HG02588 (cell line): ENCODE measurements around the gene CGB3.
"Not testable (repeated sequence)": the region's sequence is repeated elsewhere in the genome, so short reads cannot be mapped to it uniquely, and the experiment has no call there.

Source experiments
- ATAC-seq: cut with Tn5 transposase; IDR thresholded peaks from one replicate; pipeline ENCODE4 v1.9.1; 2021; ENCODE audit warnings: mild to moderate bottlenecking, moderate library complexity; ENCODE audit not compliant: unreplicated experiment

CGB3 gene

GRCh38 chr19:49024233-49024632 lies at the start of gene CGB3:
CGB3 (minus strand) TSS chr19:49024333; CDS start chr19:49023971, 362 bp downstream.
- ATAC-seq, result not testable (repeated sequence)

DNA sequence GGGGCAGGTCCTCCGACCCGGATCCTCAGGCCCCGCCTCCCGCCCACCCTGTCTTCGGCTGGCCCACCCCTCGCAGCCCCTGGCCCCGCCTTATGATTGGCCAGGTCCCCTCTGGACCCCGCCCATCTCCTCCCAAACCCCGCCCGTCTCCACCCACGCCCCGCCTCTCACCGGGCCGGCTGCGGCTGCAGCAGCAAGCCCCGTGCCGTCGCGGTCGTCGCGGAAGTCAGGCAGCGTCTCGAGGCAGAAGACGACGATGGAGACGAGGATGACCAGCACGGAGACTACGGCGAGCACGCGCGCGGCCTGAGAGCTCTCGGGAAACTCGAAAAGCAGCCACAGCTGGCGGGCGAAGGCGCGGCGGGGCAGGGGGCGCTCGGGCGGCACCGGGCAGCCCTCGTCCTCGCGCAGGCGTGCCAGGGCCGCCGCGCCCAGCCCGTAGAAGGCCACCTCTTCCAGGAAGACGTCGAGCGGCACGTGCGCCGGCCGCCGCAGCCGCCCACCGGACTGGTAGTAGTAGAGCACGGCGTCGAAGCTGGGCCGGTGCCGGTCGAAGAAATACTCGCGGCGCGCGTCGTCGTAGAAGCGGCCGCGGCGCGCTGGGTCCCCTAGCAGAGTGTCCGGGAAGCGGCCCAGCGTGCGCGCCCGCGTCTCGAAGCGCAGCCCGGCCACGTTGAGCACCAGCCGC lies 47.9 kb upstream of the CGB3 start:
- ATAC-seq, result no peak

DNA sequence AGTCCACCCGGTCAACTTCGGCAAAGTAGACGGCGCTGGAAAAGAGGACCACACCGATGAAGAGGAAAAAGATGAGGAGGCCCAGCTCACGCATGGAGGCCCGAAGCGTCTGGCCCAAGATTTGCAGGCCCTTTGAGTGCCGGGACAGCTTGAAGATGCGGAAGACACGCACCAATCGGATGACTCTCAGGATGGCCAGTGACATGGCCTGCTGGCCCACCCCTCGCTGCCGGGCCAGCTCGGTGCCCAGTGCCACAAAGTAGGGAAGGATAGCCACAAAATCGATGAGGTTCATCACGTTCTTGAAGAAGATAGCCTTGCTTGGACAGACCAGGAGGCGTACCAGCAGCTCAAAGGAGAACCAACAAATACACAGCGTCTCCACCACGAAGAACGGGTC lies 46.3 kb upstream of the CGB3 start:
- no peak for ATAC-seq

DNA sequence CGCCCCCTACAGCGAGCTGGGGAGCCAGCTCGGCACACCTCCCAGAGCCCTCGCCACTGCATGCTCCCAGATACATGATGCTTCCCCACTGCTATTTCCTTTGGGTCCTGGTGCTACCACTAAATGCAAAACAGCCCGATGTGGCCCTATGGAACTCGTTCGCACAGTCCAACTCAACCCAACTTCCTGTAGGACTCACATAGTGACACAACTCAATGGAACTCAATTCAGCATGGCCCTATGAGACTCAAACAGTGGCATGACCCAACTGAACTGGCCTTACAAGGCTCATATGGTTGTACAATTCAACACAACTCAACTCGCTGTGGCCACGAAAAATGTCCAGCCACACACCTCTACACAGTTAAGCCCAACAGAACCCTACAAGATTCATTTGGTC lies 44.9 kb upstream of the CGB3 start:
- no peak for ATAC-seq

DNA sequence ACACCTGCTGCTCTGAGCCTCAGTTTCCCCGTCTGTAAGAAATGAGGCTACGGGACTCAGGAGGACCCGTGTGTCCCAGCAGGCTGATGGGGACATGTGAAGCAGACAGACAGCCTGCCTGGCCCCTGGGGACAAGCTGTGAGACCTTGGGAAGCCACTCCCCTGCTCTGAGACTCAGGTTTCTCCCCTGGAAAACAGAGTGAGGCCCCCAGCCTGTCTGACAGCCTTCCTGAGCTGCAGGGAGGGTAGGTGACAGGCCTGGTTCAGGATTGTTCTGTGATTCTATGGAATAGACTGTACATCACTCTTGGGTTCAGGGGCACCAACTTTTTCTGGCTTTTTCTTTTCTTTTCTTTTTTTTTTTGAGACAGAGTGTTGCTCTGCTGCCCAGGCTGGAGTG lies 43.4 kb upstream of the CGB3 start:
- no peak for ATAC-seq

DNA sequence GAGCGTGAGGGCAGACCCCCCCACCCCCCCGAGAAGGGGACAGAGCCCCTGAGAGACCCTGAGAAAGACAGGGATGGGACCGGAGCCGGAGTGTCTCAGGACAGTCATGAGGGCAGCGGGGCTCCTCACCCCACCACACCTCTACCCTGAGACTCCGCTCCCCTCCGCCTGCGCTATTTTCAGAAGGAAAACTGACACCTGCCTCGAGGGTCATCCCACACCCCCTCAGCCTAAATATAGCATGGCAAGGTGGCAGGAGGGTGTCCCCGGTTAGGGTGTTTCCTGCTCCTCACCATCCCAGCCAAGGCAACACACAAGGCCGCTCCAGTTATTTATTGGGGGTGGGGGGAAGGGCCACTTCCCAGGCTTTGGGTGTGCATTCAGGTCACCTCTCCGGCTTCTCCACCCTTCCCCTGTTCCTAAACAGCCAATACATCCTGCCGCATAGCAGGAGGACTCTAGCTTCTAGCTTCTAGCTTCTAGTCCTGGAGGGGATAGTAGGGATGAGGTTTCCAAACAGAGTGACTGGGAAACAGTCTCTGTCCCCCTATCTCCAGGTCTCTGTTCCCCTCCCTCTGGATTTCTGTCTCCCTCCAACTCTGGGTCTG lies 41.9 kb upstream of the CGB3 start:
- ATAC-seq, result no peak

GRCh38 chr19:49064768-49065611 lies 40.9 kb upstream of the CGB3 start, which contains the start of gene NTF4:
NTF4 (minus strand) TSS chr19:49064818; CDS start chr19:49061997, 2,821 bp downstream.
- ATAC-seq, result no peak

GRCh38 chr19:49064029-49064629 lies 40.0 kb upstream of the CGB3 start:
- no peak for ATAC-seq

DNA sequence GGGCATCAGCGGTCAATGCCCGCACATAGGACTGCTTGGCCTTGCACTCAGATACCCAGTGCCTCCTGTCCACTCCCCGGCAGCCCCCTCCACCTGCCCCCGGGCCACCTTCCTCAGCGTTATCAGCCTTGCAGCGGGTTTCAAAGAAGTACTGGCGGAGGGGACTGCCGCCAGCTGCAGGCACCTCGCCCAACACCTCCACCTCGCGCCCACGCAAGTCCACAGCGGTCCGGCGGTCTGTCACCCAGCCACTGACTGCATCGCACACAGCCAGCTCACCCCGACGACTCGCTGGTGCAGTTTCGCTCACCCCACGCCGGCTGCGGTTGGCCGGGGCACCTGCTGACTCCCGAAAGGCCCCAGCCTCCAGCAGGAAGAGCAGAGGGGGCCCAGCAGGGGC lies 37.3 kb upstream of the CGB3 start:
- no peak for ATAC-seq

- ATAC-seq, result no peak
Measured at GRCh38 chr19:49061000-49061399, 36.9 kb upstream of the CGB3 start.

DNA sequence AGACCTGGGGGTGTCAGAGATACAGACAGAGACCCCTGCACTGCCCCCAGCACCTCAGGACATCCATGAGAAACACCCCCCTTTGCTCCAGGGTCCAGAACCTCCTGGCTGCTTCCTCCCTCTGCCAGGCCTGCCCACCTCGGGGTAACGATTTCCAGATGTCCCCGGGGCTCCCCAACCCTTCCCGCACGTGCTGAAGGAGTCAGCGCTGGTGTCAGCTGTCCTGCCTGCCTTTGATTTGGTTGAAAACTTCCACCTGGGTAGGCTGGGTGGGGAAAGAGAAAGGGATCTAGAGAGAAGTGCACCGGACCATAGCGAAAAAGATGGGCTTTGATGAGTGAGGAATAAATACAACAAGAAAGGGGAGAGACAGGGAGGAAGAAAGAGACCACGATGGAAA lies 34.9 kb upstream of the CGB3 start:
- no peak for ATAC-seq

- no peak for ATAC-seq
Measured at GRCh38 chr19:49058562-49058961, 34.4 kb upstream of the CGB3 start.

GRCh38 chr19:49057636-49058234 lies 33.6 kb upstream of the CGB3 start, which contains the start of gene CGB7:
CGB7 (minus strand) TSS chr19:49057749; CDS start chr19:49055375, 2,374 bp downstream.
- ATAC-seq, result no peak

- ATAC-seq, result not testable (repeated sequence)
Measured at GRCh38 chr19:49056902-49057596, 32.9 kb upstream of the CGB3 start.

GRCh38 chr19:49056101-49056901 lies 32.2 kb upstream of the CGB3 start:
- ATAC-seq, result peak; percentile 54

- ATAC-seq, result not testable (repeated sequence)
Measured at GRCh38 chr19:49050376-49051033, 26.4 kb upstream of the CGB3 start.

DNA sequence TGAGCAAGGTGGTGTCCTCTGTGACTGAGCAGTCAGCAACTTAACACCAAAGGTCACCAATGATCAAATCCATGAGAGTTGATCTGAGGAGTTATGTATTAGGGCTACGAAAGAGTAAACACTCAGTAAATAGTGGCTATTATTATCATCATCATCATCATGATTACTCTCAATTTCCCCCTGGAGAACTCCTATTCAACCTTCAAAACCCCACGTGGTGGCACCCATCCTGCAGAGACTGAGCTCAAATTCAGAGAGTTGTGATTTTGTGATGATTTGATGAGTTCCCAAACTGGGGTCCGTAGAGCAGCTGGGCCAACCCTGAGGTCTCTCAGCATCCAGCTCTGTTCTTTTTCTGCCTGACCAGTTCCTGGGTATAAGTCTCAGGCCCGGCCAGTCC lies 25.7 kb upstream of the CGB3 start:
- ATAC-seq, result not testable (repeated sequence)

DNA sequence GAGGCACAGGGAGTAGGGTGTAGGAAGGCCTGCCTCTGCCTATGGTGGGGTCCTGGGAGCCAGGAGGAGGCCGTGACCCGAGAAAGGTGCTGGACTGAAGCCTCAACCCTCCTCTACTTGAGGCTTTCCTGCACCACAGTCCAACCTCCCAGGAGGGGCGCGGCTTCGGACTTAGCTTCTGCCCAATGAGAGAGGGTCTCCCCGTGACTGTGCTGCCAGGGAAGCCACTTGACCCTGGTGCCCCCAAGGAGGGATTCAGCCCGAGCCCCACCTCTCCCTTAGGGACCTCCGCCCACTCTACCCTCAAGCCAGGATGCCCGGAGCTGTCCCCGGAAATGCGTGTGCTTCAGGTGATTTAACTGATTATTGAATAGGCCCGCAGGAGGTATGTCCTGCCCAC lies 24.9 kb upstream of the CGB3 start, which contains the start of gene CGB8:
Gene CGB8 (minus strand): TSS at position 101 of the 400 bp plus-strand sequence. CDS start 372 bp downstream, outside the sequence.
- not testable (repeated sequence) for ATAC-seq

DNA sequence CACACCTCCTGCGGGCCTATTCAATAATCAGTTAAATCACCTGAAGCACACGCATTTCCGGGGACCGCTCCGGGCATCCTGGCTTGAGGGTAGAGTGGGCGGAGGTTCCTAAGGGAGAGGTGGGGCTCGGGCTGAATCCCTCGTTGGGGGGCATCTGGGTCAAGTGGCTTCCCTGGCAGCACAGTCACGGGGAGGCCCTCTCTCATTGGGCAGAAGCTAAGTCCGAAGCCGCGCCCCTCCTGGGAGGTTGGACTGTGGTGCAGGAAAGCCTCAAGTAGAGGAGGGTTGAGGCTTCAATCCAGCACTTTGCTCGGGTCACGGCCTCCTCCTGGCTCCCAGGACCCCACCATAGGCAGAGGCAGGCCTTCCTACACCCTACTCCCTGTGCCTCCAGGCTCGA lies 19.4 kb upstream of the CGB3 start, which contains the start of gene CGB5:
Gene CGB5 (plus strand): TSS at position 301 of the 400 bp plus-strand sequence. CDS start 362 bp downstream, outside the sequence.
- ATAC-seq, result not testable (repeated sequence)
